HL-60/S4 treated with retinoic acid at 250 ng/mL for 4 days and 3 days (cell line): Measurements from ENCODE around the gene ZNF841.
"Not testable (repeated sequence)": the region's sequence is repeated elsewhere in the genome, so short reads cannot be mapped to it uniquely, and the experiment has no call there.

Experiments
- in situ Hi-C: fragments of 300-500 bp; cut with MboI; formaldehyde crosslinking; loops from 2 replicates; pipeline ENCODE4 v1.7.0; 2022; ENCODE audit warnings: low sequenced_read_pairs

The ZNF841 gene

DNA sequence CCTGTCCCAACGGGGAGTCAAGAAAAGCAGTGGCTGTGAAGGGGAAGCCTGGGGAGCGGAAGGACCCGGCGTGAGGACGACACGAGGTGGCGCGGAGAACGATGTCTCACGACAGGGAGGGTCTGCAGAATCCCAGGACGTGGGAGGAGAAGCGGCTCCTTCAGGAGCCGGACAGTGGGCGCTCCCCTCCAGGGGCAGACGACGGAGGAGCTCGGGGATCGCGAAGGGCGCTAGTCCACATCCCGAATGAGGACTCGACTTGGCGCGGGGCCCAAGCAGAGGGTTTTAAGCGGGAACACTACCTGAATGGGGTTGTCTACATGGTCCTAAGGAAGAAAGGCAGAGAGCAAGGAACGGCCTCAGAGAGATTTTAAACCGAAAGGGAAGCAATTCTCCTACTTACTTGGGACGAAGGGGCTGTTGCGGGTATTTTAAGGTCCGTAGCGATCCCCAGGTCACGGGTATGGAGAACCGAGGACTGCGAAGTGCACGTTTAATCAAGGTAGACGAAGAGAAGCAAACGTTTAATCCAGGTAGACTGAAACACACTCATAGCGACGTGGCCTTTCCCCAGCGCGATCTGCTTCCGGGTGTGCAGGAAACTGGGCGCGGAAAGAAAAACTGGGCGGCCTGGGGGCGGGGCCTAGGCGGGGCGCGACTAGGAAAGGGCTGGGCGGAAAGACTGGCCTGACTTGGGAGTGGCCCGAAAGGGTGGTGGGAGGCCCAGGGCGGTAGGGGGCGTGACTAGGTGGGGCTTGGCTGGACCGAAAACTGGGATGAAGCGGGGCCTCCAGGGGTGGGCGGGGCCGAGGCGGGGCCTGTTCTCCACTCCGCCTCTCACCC is at the start of gene ZNF841:
ZNF841 (minus strand) TSS at position 594 of the 843 bp plus-strand sequence. CDS start 10,964 bp downstream, outside the sequence.
- in situ Hi-C loops: no loop called here

- in situ Hi-C loops: no loop called here
Measured at GRCh38 chr19:52142001-52142595, 46.5 kb upstream of the ZNF841 start.

GRCh38 chr19:52141203-52141602 is 45.6 kb upstream of the ZNF841 start:
- in situ Hi-C loops: no loop called here

GRCh38 chr19:52140032-52140710 is 44.6 kb upstream of the ZNF841 start:
- in situ Hi-C loops: no loop called here

GRCh38 chr19:52139252-52140031 is 43.9 kb upstream of the ZNF841 start, which contains the start of gene ZNF616:
TSS of gene ZNF616 (minus strand) at chr19:52139938. CDS start at chr19:52130512, 9,426 bp downstream.
- in situ Hi-C loops: no loop called here

- in situ Hi-C loops: no loop called here
Measured at GRCh38 chr19:52138983-52139251, 43.4 kb upstream of the ZNF841 start.

DNA sequence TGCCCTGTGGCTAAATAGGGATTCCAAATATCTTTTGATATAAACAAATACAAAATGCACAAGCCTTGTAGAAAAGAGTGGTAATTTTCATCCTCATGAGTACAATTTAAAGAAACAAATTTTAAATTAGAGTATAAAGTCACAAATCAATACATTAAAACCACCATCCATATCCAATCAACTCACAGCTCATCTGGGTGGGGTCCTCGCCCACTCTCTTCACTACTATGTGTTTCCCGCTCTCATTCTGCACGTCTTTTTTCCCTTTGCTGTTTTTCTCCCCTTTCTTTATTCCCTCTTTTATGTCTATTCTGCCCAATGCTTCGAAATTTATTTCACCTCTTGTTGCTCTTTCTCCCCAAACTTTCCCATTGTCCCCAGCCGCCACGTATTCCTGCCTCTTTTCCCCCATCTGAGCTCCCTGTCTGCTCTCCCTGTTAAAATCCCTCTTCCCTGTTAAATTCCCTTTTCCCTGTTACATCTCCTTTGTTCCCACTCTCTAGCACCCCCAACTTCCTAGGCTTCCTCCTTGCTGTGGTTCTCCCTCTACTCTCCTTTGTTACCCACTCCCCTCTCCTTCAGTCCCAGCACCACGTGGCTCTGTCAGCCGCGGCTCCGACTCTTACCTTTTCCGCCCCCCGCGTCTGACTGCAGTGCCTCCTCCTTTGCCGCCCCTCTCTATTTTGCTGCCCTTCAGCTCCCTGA is 42.9 kb upstream of the ZNF841 start:
- in situ Hi-C loops: no loop called here

DNA sequence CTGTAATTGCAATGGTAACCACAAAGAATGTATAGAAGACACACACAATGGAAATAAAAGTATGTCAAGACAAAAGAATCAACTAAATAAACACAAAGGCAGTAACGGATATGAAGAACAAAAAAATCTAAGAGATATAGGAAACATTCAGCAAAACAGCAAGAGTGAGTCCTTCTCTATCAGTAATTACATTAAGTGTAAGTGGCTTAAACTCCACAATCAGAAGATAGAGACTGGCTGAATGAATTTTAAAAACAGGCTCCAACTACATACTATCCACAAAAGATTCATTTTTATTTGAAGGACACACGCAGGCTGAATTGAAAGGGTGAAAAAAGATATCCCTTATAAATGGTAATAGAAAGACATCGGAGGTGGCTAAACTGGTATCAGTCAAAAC is 24.7 kb upstream of the ZNF841 start:
- in situ Hi-C loops: no loop called here

GRCh38 chr19:52115526-52116053 is 20.0 kb upstream of the ZNF841 start:
- in situ Hi-C loops: no loop called here

DNA sequence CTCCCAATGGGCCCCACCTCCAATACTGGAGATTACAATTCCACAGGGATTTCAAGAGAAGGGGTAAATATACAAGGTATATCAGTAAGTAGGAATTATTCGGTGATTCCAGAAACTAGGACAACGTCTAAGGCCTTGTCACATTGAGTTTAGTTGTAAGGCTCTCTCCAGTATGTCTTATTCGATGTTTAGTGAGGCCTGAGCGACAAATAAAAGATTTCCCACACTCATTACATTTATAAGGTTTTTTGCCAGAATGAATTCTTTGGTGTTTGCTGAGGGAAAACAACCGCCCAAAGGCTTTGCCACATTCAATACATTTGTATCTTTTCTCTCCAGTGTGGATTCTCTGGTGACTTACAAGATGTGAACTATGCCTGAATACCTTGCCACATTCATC is 19.1 kb upstream of the ZNF841 start:
- in situ Hi-C loops: no loop called here

DNA sequence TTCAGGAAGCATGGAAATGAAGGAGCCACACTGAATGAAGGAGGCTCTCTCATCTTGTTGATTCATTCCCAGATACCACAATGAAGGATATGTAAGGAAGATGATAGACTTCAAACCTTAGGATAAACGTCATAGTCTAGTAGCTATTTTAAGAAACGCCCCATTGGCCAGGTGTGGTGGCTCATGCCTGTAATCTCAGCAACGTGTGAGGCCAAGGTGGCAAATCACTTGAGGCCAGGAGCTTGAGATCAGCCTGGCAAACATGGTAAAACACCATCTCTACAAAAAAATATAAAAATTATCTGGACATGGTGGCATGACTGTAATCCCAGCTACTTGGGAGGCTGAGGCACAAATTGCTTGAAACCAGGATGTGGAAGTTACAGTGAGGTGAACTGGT is 17.1 kb upstream of the ZNF841 start:
- in situ Hi-C loops: no loop called here

- in situ Hi-C loops: no loop called here
Measured at GRCh38 chr19:52110780-52111179, 15.2 kb upstream of the ZNF841 start.

DNA sequence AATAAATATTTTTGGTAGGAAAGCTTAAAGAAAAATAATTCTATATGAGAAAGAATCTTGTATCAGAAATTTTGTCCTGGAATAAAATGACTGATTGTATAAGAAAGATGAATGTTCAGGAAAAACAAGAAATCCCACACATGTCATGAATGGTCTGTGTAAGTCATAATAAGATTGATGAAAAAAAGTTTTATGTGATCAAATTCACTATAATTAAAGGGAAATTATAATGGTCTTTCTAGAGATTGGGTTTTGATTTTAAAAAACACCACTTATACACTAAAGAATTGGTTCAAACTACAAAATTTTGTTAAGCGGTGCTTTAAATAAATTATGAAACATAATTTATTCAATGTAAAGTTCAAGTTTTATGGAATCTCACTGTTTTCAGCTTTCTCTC is 7.2 kb upstream of the ZNF841 start:
- in situ Hi-C loops: no loop called here

GRCh38 chr19:52101866-52102562 is 6.4 kb upstream of the ZNF841 start:
- in situ Hi-C loops: no loop called here

DNA sequence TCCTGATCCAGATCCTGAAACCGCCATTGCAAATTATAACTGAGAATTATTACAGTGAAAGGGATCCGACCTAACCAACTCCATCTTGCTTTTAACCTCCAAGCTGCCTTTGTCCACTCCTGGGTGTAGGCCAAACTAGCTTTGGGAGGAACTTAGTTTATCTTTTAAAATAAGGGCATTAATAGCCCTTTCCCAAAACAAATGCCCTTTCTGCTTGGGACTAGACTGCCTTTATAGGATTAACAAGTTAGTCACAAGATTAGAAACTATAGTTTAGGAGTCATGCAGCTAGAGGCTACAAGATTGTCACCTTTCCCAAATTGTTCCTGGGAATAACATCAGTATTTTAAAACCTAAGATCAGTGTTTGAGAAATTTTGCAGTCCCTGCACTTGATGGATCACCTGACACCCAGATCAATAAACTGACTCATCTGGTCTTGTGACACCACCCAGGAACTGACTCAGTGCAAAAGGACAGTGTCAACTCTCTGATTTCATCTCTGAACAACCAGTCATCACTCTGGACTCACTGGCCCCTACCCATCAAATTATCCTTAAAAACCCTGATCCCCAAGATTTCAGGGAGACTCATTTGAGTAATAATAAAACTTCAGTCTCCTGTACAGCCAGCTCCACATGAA is 4.1 kb upstream of the ZNF841 start:
- in situ Hi-C loops: no loop called here

DNA sequence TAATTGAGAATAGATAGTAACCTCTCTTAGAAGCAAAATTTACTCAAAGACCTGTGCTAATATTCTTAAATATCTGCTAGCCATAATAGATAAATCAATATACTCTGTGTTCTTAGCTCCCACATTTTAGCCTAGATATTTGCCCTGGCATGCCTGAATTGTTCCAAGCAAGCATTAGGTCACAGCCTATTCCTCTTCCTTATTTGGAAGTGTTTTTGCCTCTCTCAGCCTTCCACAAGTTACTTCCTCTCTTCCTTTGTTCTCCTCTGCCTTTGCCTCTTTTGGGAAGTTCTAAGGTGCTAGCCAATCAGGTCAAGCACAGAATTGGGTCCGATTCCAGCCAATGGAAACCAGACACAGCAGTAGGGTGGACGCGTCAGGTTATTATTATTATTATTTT is 851 bp upstream of the ZNF841 start:
- in situ Hi-C loops: not testable (repeated sequence)

DNA sequence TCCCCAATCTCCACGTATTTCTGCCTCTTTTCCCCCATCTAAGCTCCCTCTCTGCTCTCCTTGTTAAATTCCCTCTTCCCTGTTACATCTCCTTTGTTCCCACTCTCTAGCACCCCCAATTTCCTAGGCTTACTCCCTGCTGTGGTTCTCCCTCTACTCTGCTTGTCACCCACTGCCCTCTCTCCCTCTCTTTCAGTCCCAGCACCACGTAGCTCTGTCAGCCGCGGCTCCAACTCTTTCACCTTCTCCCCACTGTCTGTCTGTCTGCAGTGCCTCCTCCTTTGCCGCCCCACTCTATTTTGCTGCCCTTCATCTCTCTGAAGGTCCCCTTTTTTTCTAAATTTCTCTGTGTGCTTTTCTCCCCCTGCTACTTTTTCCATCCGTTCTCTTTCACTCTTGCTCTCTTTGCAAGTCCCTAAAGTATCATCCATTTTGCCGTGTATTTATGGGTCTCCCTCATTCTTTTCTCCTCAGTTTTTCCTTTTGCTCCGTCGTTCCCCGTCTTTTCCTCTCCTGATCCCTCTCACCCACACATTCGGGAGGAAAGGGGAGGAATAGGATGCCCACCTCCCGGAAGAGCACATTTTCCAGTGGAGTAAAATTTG is 937 bp downstream of the ZNF841 start:
- in situ Hi-C loops: no loop called here

DNA sequence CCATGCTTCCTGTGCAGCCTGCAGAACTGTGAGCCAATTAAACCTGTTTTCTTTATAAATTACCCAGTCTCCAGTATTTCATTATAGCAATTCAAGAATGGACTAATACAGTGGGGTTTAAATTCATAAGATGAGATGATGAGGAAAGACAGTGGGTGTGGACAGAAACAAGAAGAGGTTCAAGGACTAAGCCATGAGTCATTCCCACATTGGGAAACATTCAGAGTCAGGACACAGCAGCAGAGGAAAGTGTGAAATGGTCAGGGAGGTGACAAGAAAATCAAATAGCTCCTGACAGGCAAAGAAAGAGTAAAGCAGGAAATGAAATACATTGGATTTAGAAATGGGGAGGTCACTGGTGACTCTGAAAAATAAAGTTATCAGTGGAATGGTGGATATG is 9.1 kb downstream of the ZNF841 start:
- in situ Hi-C loops: no loop called here

DNA sequence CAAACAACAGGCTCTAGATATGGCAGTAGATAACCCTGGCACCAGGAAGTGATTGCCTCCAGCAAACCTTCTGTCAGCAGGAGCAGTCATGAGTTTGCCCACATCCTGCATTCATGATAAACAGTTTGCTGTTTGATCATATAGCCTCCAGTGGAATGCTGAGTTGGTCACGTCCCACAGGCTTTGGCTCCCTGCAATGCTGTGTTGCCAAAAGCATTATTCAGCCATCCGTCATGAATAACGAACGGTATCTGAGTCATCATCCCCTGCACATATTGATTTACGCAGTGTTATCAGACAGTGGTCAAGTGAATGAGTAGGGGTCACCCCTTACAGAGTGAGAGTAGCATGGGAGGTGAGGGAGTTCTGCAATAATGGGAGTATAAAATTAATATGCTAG is 25.1 kb downstream of the ZNF841 start:
- in situ Hi-C loops: no loop called here
